Measurements from ENCODE around the gene ELK3. TPM values are rescaled to one million over a fixed set of nuclear protein-coding genes. Genes with fewer than 3 reads are reported as not detected.

ELK3 gene
- total and polyA plus RNA-seq, 7 donors: 3.7 to 13.9 (median 9.6) TPM

- 80 to 87% (median 81%) methylated on average over 8 of the region's 8 CpGs for WGBS, 3 donors
- no peak overlapping the region for H3K27ac ChIP-seq
- no peaks in the 10 kb centered on the region for H3K36me3 ChIP-seq (ENCODE audit: insufficient read depth in 1 of 2, low read depth in 1 of 2)
- intact Hi-C loops (cut with DNase I): loop anchor here in 1 of 2 donors (1.0 to 10.0 kb wide), 3 partner anchors 154 to 301 kb away; no protein-coding TSS in a partner anchor
- no peak overlapping the region for H3K4me3 ChIP-seq
- no peaks in the 10 kb centered on the region for H3K9me3 ChIP-seq
- DNase-seq: no peak
- no peaks in the 10 kb centered on the region for H3K27me3 ChIP-seq (ENCODE audit: insufficient read depth in 3 of 3, low read length in 2 of 3)
- TF ChIP-seq CTCF (IDR thresholded peaks at IDR 0.05): no peak
- no peak for ATAC-seq
- H3K4me1 ChIP-seq: peaks cover 4% of the 10 kb centered on the region
Measured at GRCh38 chr12:96215919-96216273, 21.7 kb downstream of the ELK3 start.

GRCh38 chr12:96218989-96219678, 25.0 kb downstream of the ELK3 start:
- intact Hi-C loops (cut with DNase I): loop anchor here in 1 of 2 donors (5.0 to 10.0 kb wide), 2 partner anchors 293 to 304 kb away; no protein-coding TSS in a partner anchor
- Histone ChIP-seq H3K27me3 (ENCODE audit: insufficient read depth in 3 of 3, low read length in 2 of 3) (peaks cover 0 to 7% (median 0%) of the 10 kb centered on the region in 3 donors), H3K9me3 (no peaks in the 10 kb centered on the region), H3K36me3 (ENCODE audit: insufficient read depth in 1 of 2, low read depth in 1 of 2) (no peaks in the 10 kb centered on the region), H3K4me3 (no peak overlapping the region), H3K27ac (no peak overlapping the region), H3K4me1 (peaks cover 4% of the 10 kb centered on the region)
- no peak for TF ChIP-seq CTCF (IDR thresholded peaks at IDR 0.05)
- 80 to 82% (median 81%) methylated on average over 11 of the region's 11 CpGs for WGBS, 3 donors
- no peak for ATAC-seq
- no peak for DNase-seq

- Histone ChIP-seq H3K36me3 (ENCODE audit: insufficient read depth in 1 of 2, low read depth in 1 of 2) (no peaks in the 10 kb centered on the region), H3K4me1 (peaks cover 4% of the 10 kb centered on the region), H3K27me3 (ENCODE audit: insufficient read depth in 3 of 3, low read length in 2 of 3) (peaks cover 0 to 7% (median 0%) of the 10 kb centered on the region in 3 donors), H3K9me3 (no peaks in the 10 kb centered on the region), H3K4me3 (no peak overlapping the region), H3K27ac (no peak overlapping the region)
- DNase-seq (no peak), ATAC-seq (peak in 3 of 4 donors; percentile 27 to 60 (median 36))
- WGBS, 3 donors: 62 to 74% (median 66%) methylated on average over 15 of the region's 15 CpGs
- intact Hi-C loops (cut with DNase I): loop anchor here in 1 of 2 donors (5.0 to 10.0 kb wide), 3 partner anchors 183 to 305 kb away; partner anchors contain the start of gene CDK17
- no peak for TF ChIP-seq CTCF (IDR thresholded peaks at IDR 0.05)
Measured at GRCh38 chr12:96219700-96220206, 25.6 kb downstream of the ELK3 start.

GRCh38 chr12:96220902-96221301, 26.7 kb downstream of the ELK3 start:
- Histone ChIP-seq H3K4me1 (no peaks in the 10 kb centered on the region), H3K27ac (no peak overlapping the region), H3K36me3 (ENCODE audit: insufficient read depth in 1 of 2, low read depth in 1 of 2) (no peaks in the 10 kb centered on the region), H3K27me3 (ENCODE audit: insufficient read depth in 3 of 3, low read length in 2 of 3) (peaks cover 0 to 7% (median 0%) of the 10 kb centered on the region in 3 donors), H3K9me3 (no peaks in the 10 kb centered on the region), H3K4me3 (no peak overlapping the region)
- no peak for TF ChIP-seq CTCF (IDR thresholded peaks at IDR 0.05)
- ATAC-seq: no peak
- 29 to 32% (median 30%) methylated on average over 5 of the region's 5 CpGs for WGBS, 3 donors
- no peak for DNase-seq
- intact Hi-C loops (cut with DNase I): loop anchor here in 1 of 2 donors (5.0 kb wide), 1 partner anchor 181 kb away; the partner anchor contains the start of gene CDK17

All from psoas muscle (tissue), 8 donors.